ENCODE data around the gene TSPAN2. TPM values are rescaled to one million over a fixed set of nuclear protein-coding genes. Genes with fewer than 3 reads are reported as not detected.

TSPAN2 gene
- total and polyA plus RNA-seq, 4 donors = 0.13 to 1.5 (median 0.30) TPM

DNA sequence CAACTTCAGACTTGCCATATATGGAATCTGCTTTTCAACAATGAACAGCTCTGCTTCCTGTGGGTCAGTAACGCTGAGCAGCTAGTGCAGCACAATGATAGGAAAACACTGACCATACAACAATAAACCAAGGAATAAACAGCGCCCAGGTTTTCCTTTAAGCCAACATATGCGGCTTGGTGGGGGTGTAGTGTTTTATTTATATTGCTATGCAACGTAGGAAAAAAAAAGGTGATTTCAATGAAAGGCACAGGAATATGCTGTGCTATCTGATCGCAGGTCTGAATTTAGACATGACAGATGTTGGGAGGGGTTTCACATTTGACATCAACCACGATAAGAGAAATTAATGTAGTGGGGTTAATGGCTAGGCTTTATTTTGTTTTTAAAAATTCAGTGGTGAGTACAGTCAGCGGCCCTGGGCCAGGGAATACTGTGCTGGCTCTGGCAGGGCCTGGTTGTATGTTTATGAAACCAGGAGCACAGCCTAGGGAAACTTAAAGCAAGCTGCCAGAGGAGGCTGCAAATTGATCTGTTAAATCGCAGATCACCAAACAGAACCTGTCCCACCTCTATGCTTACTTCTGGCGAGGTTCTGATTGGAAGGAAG lies 4.3 kb downstream of the TSPAN2 start:
- H3K4me3 ChIP-seq (ENCODE audit: low read depth in 1 of 3, low read length in 3 of 3) = no peak overlapping the region
- 72% methylated on average over 9 of the region's 9 CpGs for WGBS
- H3K27me3 ChIP-seq (ENCODE audit: control insufficient read depth in 4 of 4, insufficient read depth in 4 of 4, low read length in 3 of 4) = no peaks in the 10 kb centered on the region
- TF ChIP-seq, protein P1, sequence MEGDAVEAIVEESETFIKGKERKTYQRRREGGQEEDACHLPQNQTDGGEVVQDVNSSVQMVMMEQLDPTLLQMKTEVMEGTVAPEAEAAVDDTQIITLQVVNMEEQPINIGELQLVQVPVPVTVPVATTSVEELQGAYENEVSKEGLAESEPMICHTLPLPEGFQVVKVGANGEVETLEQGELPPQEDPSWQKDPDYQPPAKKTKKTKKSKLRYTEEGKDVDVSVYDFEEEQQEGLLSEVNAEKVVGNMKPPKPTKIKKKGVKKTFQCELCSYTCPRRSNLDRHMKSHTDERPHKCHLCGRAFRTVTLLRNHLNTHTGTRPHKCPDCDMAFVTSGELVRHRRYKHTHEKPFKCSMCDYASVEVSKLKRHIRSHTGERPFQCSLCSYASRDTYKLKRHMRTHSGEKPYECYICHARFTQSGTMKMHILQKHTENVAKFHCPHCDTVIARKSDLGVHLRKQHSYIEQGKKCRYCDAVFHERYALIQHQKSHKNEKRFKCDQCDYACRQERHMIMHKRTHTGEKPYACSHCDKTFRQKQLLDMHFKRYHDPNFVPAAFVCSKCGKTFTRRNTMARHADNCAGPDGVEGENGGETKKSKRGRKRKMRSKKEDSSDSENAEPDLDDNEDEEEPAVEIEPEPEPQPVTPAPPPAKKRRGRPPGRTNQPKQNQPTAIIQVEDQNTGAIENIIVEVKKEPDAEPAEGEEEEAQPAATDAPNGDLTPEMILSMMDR (IDR thresholded peaks at IDR 0.05; ENCODE audit: low read depth, low read length, missing input control) = no peak
- no peaks in the 10 kb centered on the region for H3K9me3 ChIP-seq (ENCODE audit: control insufficient read depth in 4 of 4, low read length in 3 of 4)
- H3K36me3 ChIP-seq (ENCODE audit: control insufficient read depth in 4 of 4, insufficient read depth in 3 of 4, low read depth in 1 of 4, low read length in 3 of 4) = no peaks in the 10 kb centered on the region
- H3K27ac ChIP-seq (ENCODE audit: low read depth in 1 of 2, low read length in 2 of 2) = no peak overlapping the region
- no peak for DNase-seq (ENCODE audit: low spot score)
- peaks cover 0 to 11% (median 7%) of the 10 kb centered on the region in 4 donors for H3K4me1 ChIP-seq (ENCODE audit: control insufficient read depth in 4 of 4, insufficient read depth in 4 of 4, low read length in 3 of 4)
- no peak overlapping the region for H3K9ac ChIP-seq (ENCODE audit: low read depth in 1 of 2, low read length in 2 of 2)

DNA sequence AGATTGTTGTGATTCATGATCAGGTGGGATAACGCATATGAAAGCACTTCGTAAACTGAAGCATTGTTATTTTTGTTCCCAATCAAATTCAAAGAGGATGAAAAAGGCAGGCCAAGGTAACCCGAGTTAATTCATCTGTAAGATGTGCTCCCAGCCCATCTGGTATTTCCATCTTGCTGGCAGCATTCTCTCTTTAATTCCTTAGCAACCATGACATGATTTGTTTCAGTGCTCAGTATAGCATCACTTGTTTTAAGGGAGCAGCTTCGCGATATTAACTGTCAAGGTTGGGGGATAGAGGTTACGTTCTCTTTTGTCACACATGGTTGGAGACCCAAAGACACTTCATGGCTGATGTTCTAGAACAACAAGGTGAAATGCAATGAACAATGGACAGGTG lies 6.4 kb downstream of the TSPAN2 start:
- Histone ChIP-seq H3K27me3 (ENCODE audit: control insufficient read depth in 4 of 4, insufficient read depth in 4 of 4, low read length in 3 of 4) (no peaks in the 10 kb centered on the region), H3K27ac (ENCODE audit: low read depth in 1 of 2, low read length in 2 of 2) (no peak overlapping the region), H3K9me3 (ENCODE audit: control insufficient read depth in 4 of 4, low read length in 3 of 4) (no peaks in the 10 kb centered on the region), H3K9ac (ENCODE audit: low read depth in 1 of 2, low read length in 2 of 2) (no peak overlapping the region), H3K36me3 (ENCODE audit: control insufficient read depth in 4 of 4, insufficient read depth in 3 of 4, low read depth in 1 of 4, low read length in 3 of 4) (no peaks in the 10 kb centered on the region), H3K4me1 (ENCODE audit: control insufficient read depth in 4 of 4, insufficient read depth in 4 of 4, low read length in 3 of 4) (no peaks in the 10 kb centered on the region), H3K4me3 (ENCODE audit: low read depth in 1 of 3, low read length in 3 of 3) (no peak overlapping the region)
- no peak for DNase-seq (ENCODE audit: low spot score)
- no peak for TF ChIP-seq MAX (IDR thresholded peaks at IDR 0.05)
- TF ChIP-seq FOXA2 (IDR thresholded peaks at IDR 0.05) = no peak
- TF ChIP-seq REST (IDR thresholded peaks at IDR 0.05) = no peak
- TF ChIP-seq RAD21 (IDR thresholded peaks at IDR 0.05) = no peak
- TF ChIP-seq ATF3 (IDR thresholded peaks at IDR 0.05) = no peak
- TF ChIP-seq NR2F2 (IDR thresholded peaks at IDR 0.05) = no peak
- TF ChIP-seq TAF1 (conservative IDR thresholded peaks at IDR 0.05) = no peak
- TF ChIP-seq HNF4A (conservative IDR thresholded peaks at IDR 0.05) = no peak
- 86% methylated on average over 6 of the region's 6 CpGs for WGBS

GRCh38 chr1:115078708-115079107 lies 10.6 kb downstream of the TSPAN2 start:
- Histone ChIP-seq H3K36me3 (ENCODE audit: control insufficient read depth in 4 of 4, insufficient read depth in 3 of 4, low read depth in 1 of 4, low read length in 3 of 4) (no peaks in the 10 kb centered on the region), H3K27me3 (ENCODE audit: control insufficient read depth in 4 of 4, insufficient read depth in 4 of 4, low read length in 3 of 4) (peaks cover 0 to 4% (median under 1%) of the 10 kb centered on the region in 4 donors), H3K27ac (ENCODE audit: low read depth in 1 of 2, low read length in 2 of 2) (no peak overlapping the region), H3K9me3 (ENCODE audit: control insufficient read depth in 4 of 4, low read length in 3 of 4) (no peaks in the 10 kb centered on the region), H3K4me1 (ENCODE audit: control insufficient read depth in 4 of 4, insufficient read depth in 4 of 4, low read length in 3 of 4) (no peaks in the 10 kb centered on the region), H3K4me3 (ENCODE audit: low read depth in 1 of 3, low read length in 3 of 3) (no peak overlapping the region), H3K9ac (ENCODE audit: low read depth in 1 of 2, low read length in 2 of 2) (no peak overlapping the region)
- no peak for TF ChIP-seq YY1 (IDR thresholded peaks at IDR 0.05)
- TF ChIP-seq NR2F2 (IDR thresholded peaks at IDR 0.05) = no peak
- TF ChIP-seq RAD21 (IDR thresholded peaks at IDR 0.05) = no peak
- TF ChIP-seq SP1 (IDR thresholded peaks at IDR 0.05) = no peak
- TF ChIP-seq TAF1 (conservative IDR thresholded peaks at IDR 0.05) = no peak
- WGBS = 88% methylated on average over 4 of the region's 4 CpGs
- no peak for DNase-seq (ENCODE audit: low spot score)

Data from liver (tissue), 9 donors.